ENCODE measurements around the gene CALM3. TPM values are rescaled to one million over a fixed set of nuclear protein-coding genes. Genes with fewer than 3 reads are reported as not detected.

CALM3 gene
- total and polyA plus RNA-seq, 2 experiments from 2014 or later, result 148 to 215 TPM

GRCh38 chr19:46646402-46646801, 45.3 kb downstream of the CALM3 start:
- no peaks in the 10 kb centered on the region for H4K20me1 ChIP-seq (replicated peaks; ENCODE audit: insufficient read depth)
- H3K27me3 ChIP-seq (ENCODE audit: insufficient read depth), result peaks cover 87% of the 10 kb centered on the region
- no peak overlapping the region for H3K4me2 ChIP-seq
- H3K4me3 ChIP-seq, result no peak overlapping the region
- TF ChIP-seq REST (IDR thresholded peaks at IDR 0.05; ENCODE audit: unreplicated experiment) (no peak), CTCF (conservative IDR thresholded peaks at IDR 0.05; ENCODE audit: low read depth in 2 of 2) (no peak), ETS1 (IDR thresholded peaks at IDR 0.05) (no peak), STAT1 (IDR thresholded peaks at IDR 0.05; ENCODE audit: unreplicated experiment) (no peak), POLR2AphosphoS5 (IDR thresholded peaks at IDR 0.05; ENCODE audit: low read depth) (no peak), ZNF331 (CRISPR knock-in tag; IDR thresholded peaks at IDR 0.05; ENCODE audit: low read depth) (no peak), ZNF462 (CRISPR knock-in tag; IDR thresholded peaks at IDR 0.05) (no peak), CREB1 (CRISPR knock-in tag; IDR thresholded peaks at IDR 0.05; ENCODE audit: low read depth) (no peak), JUNB (IDR thresholded peaks at IDR 0.05; ENCODE audit: unreplicated experiment) (no peak), ZNF114 (CRISPR knock-in tag; IDR thresholded peaks at IDR 0.05) (no peak)
- no peak for DNase-seq (ENCODE audit: low spot score)
- H3K27me3 Mint-ChIP-seq (ENCODE audit: insufficient read depth, low read depth, poor library complexity), result peaks cover 46% of the 10 kb centered on the region
- H2AFZ ChIP-seq, result no peak overlapping the region
- no peaks in the 10 kb centered on the region for H3F3A ChIP-seq (replicated peaks; ENCODE audit: low read depth)
- no peaks in the 10 kb centered on the region for H3K79me2 ChIP-seq (replicated peaks; ENCODE audit: insufficient read depth)
- no peak for ATAC-seq
- peaks cover 7% of the 10 kb centered on the region; the same call in 1 of the 3 replicates for H3K36me3 Mint-ChIP-seq (ENCODE audit: low read depth)
- no peaks in the 10 kb centered on the region for H3K4me1 ChIP-seq (ENCODE audit: insufficient read depth)
- H3K9me2 ChIP-seq (ENCODE audit: insufficient read depth), result no peaks in the 10 kb centered on the region
- H3K27ac ChIP-seq (ENCODE audit: low read depth), result no peak overlapping the region
- peaks cover 7% of the 10 kb centered on the region for H3K4me1 Mint-ChIP-seq
- H3K9me3 Mint-ChIP-seq, result peaks cover 15% of the 10 kb centered on the region
- H3K27ac Mint-ChIP-seq, result no peak overlapping the region
- no peaks in the 10 kb centered on the region for H3K36me3 ChIP-seq (ENCODE audit: insufficient read depth)
- no peak overlapping the region for H3K4me3 Mint-ChIP-seq

All from GM23338 (cell line).